ENCODE measurements around the gene DCAF12L1. TPM values are rescaled to one million over a fixed set of nuclear protein-coding genes. Genes with fewer than 3 reads are reported as not detected.

The DCAF12L1 gene
- not detected for total RNA-seq

GRCh38 chrX:126552313-126553022, at the start of gene DCAF12L1:
DCAF12L1 (minus strand) TSS chrX:126552814; CDS start chrX:126552608, 206 bp downstream.
- peak within 1 kb of the TSS in 1 of 2 donors; percentile 10 for H3K4me3 ChIP-seq
- no peaks in the 10 kb centered on the region for H3K27me3 ChIP-seq
- DNase-seq (ENCODE audit: low spot score in 2 of 2): no peak
- no peak within 1 kb of the TSS for H3K27ac ChIP-seq
- intact Hi-C loops (cut with DNase I): no loop called here
- no peak for TF ChIP-seq CTCF (IDR thresholded peaks at IDR 0.05)
- no peaks in the 10 kb centered on the region for H3K4me1 ChIP-seq
- no peaks in the 10 kb centered on the region for H3K36me3 ChIP-seq
- H3K9me3 ChIP-seq: no peaks in the 10 kb centered on the region

GRCh38 chrX:126580877-126581276, 28.3 kb upstream of the DCAF12L1 start:
- Histone ChIP-seq H3K4me3 (no peak overlapping the region), H3K4me1 (no peaks in the 10 kb centered on the region), H3K9me3 (no peaks in the 10 kb centered on the region), H3K27ac (no peak overlapping the region), H3K27me3 (no peaks in the 10 kb centered on the region), H3K36me3 (no peaks in the 10 kb centered on the region)
- TF ChIP-seq CTCF (IDR thresholded peaks at IDR 0.05): no peak
- DNase-seq (ENCODE audit: low spot score in 2 of 2): no peak
- intact Hi-C loops (cut with DNase I): no loop called here

GRCh38 chrX:126575911-126576310, 23.3 kb upstream of the DCAF12L1 start:
- Histone ChIP-seq H3K36me3 (no peaks in the 10 kb centered on the region), H3K9me3 (no peaks in the 10 kb centered on the region), H3K4me1 (no peaks in the 10 kb centered on the region), H3K27ac (no peak overlapping the region), H3K4me3 (no peak overlapping the region), H3K27me3 (no peaks in the 10 kb centered on the region)
- TF ChIP-seq CTCF (IDR thresholded peaks at IDR 0.05): no peak
- DNase-seq (ENCODE audit: low spot score in 2 of 2): no peak
- intact Hi-C loops (cut with DNase I): no loop called here

- intact Hi-C loops (cut with DNase I): no loop called here
- Histone ChIP-seq H3K4me3 (no peak overlapping the region), H3K4me1 (no peaks in the 10 kb centered on the region), H3K27me3 (no peaks in the 10 kb centered on the region), H3K9me3 (no peaks in the 10 kb centered on the region), H3K36me3 (no peaks in the 10 kb centered on the region), H3K27ac (no peak overlapping the region)
- no peak for TF ChIP-seq CTCF (IDR thresholded peaks at IDR 0.05)
- DNase-seq (ENCODE audit: low spot score in 2 of 2): no peak
Measured at GRCh38 chrX:126557151-126557550, 4.5 kb upstream of the DCAF12L1 start.

GRCh38 chrX:126551725-126552312, 795 bp downstream of the DCAF12L1 start:
- H3K4me3 ChIP-seq: no peak overlapping the region
- no peak for DNase-seq (ENCODE audit: low spot score in 2 of 2)
- intact Hi-C loops (cut with DNase I): no loop called here
- no peak overlapping the region for H3K27ac ChIP-seq
- no peaks in the 10 kb centered on the region for H3K27me3 ChIP-seq
- H3K9me3 ChIP-seq: no peaks in the 10 kb centered on the region
- TF ChIP-seq CTCF (IDR thresholded peaks at IDR 0.05): no peak
- H3K4me1 ChIP-seq: no peaks in the 10 kb centered on the region
- no peaks in the 10 kb centered on the region for H3K36me3 ChIP-seq
